Endodermal cell (in vitro differentiated cells): ENCODE data around the gene FAM168B. TPM values are rescaled to one million over a fixed set of nuclear protein-coding genes. Genes with fewer than 3 reads are reported as not detected.

ENCODE experiments used
- DNase-seq: peaks from one replicate; pipeline ENCODE4 v3.0.0-alpha.2; 2017
- H3K27ac ChIP-seq: 2 replicates; pipeline ENCODE4 v1.5.1; 2013; ENCODE audit warnings: mild to moderate bottlenecking, low read depth, low read length, moderate library complexity
- H3K27me3 ChIP-seq: 2 replicates; pipeline ENCODE4 v1.6.1; 2013; ENCODE audit warnings: mild to moderate bottlenecking, low read length, moderate library complexity; ENCODE audit not compliant: insufficient read depth, control insufficient read depth, poor library complexity, severe bottlenecking
- H3K36me3 ChIP-seq: 2 replicates; pipeline ENCODE4 v1.7.0; 2013; ENCODE audit warnings: mild to moderate bottlenecking, low read length, moderate library complexity; ENCODE audit not compliant: control insufficient read depth, insufficient read depth
- H3K4me1 ChIP-seq: one replicate; pipeline ENCODE4 v1.7.0; 2013; ENCODE audit warnings: low read length; ENCODE audit not compliant: control insufficient read depth, insufficient read depth
- H3K4me3 ChIP-seq: 2 replicates; pipeline ENCODE4 v1.5.1; 2013; ENCODE audit warnings: mild to moderate bottlenecking, low read length, moderate library complexity
- H3K9ac ChIP-seq: 2 replicates; pipeline ENCODE4 v1.6.1; 2013; ENCODE audit warnings: mild to moderate bottlenecking, low read length, moderate library complexity; ENCODE audit not compliant: poor library complexity, severe bottlenecking; ENCODE audit errors: extremely low read depth
- H3K9me3 ChIP-seq: 2 replicates; pipeline ENCODE4 v1.6.1; 2013; ENCODE audit warnings: mild to moderate bottlenecking, low read length, moderate library complexity; ENCODE audit not compliant: control insufficient read depth
- H3K27ac Mint-ChIP-seq: 2 replicates; pipeline ENCODE4 v1.8.0; 2020; ENCODE audit warnings: mixed read lengths
- H3K27me3 Mint-ChIP-seq: 2 replicates; pipeline ENCODE4 v1.8.0; 2021; ENCODE audit warnings: mild to moderate bottlenecking, mixed read lengths; ENCODE audit not compliant: insufficient read depth
- H3K36me3 Mint-ChIP-seq: 2 replicates; pipeline ENCODE4 v1.8.0; 2020; ENCODE audit warnings: low read depth, mixed read lengths
- H3K4me1 Mint-ChIP-seq: 2 replicates; pipeline ENCODE4 v1.8.0; 2020; ENCODE audit warnings: mixed read lengths
- H3K4me3 Mint-ChIP-seq: 2 replicates; pipeline ENCODE4 v1.8.0; 2020; ENCODE audit warnings: mild to moderate bottlenecking, moderate library complexity, mixed read lengths
- H3K9me3 Mint-ChIP-seq: 2 replicates; pipeline ENCODE4 v1.8.0; 2020; ENCODE audit warnings: mild to moderate bottlenecking, mixed read lengths
- CTCF ChIP-seq: fragments of 200-600 bp; sonication (generic); conservative IDR thresholded peaks from 2 replicates; pipeline ENCODE4 v1.5.0; 2021; ENCODE audit warnings: antibody characterized with exemption, mild to moderate bottlenecking
- WGBS, 2 experiments: methylation state at CpG; one replicate each; pipeline versions ENCODE4 v1.1.5 to v1.1.7; 2013; ENCODE audit warnings: missing lambda C conversion rate in 2 of 2, mixed read lengths in 1 of 2; ENCODE audit not compliant: insufficient coverage in 1 of 2, insufficient read length in 1 of 2; 5-methylcytosine and 5-hydroxymethylcytosine counted together
- total RNA-seq, 2 donors: library from RNA; stranded (reverse); fragmentation: NEBNext Ultra II Directional in 1 of 2; extraction: Animal tissue kit (Norgen Biotek cat#: 25700) in 1 of 2; gene quantifications; 2 replicates in 1 of 2; 3 replicates in 1 of 2; pipeline ENCODE4 v1.2.1, GENCODE V29; 2021

Gene FAM168B
- total RNA-seq, 2 donors from 2014 or later: 77.5 to 77.6 TPM

GRCh38 chr2:131056204-131056931, 36.9 kb downstream of the FAM168B start:
- Histone ChIP-seq H3K27ac (no peak overlapping the region), H3K27me3 (no peaks in the 10 kb centered on the region), H3K9ac (no peak overlapping the region), H3K4me1 (no peaks in the 10 kb centered on the region), H3K36me3 (peaks cover 92% of the 10 kb centered on the region), H3K9me3 (no peaks in the 10 kb centered on the region), H3K4me3 (no peak overlapping the region)
- Mint-ChIP-seq H3K36me3 (peaks cover 82% of the 10 kb centered on the region), H3K4me3 (no peak overlapping the region), H3K4me1 (no peaks in the 10 kb centered on the region), H3K27ac (peak overlapping the region; percentile 11), H3K27me3 (no peaks in the 10 kb centered on the region), H3K9me3 (no peaks in the 10 kb centered on the region)
- no peak for TF ChIP-seq CTCF
- DNase-seq: no peak
- 94 to 95% methylated on average over 2 to 5 of the region's 5 CpGs for WGBS, 2 experiments

GRCh38 chr2:131055169-131056065, 37.8 kb downstream of the FAM168B start:
- Mint-ChIP-seq H3K4me1 (no peaks in the 10 kb centered on the region), H3K4me3 (no peak overlapping the region), H3K36me3 (peaks cover 83% of the 10 kb centered on the region), H3K27me3 (no peaks in the 10 kb centered on the region), H3K27ac (peak overlapping the region; percentile 40), H3K9me3 (no peaks in the 10 kb centered on the region)
- 96 to 100% methylated on average over 3 to 25 of the region's 26 CpGs for WGBS, 2 experiments
- no peaks in the 10 kb centered on the region for H3K27me3 ChIP-seq
- TF ChIP-seq CTCF: no peak
- no peak overlapping the region for H3K9ac ChIP-seq
- H3K9me3 ChIP-seq: no peaks in the 10 kb centered on the region
- no peaks in the 10 kb centered on the region for H3K4me1 ChIP-seq
- H3K4me3 ChIP-seq: no peak overlapping the region
- no peak overlapping the region for H3K27ac ChIP-seq
- DNase-seq: no peak
- peaks cover 96% of the 10 kb centered on the region for H3K36me3 ChIP-seq

- H3K27ac Mint-ChIP-seq: no peak overlapping the region
- peaks cover 97% of the 10 kb centered on the region for H3K36me3 ChIP-seq
- no peak overlapping the region for H3K9ac ChIP-seq
- H3K4me3 ChIP-seq: no peak overlapping the region
- no peak for TF ChIP-seq CTCF
- WGBS, 2 experiments: 96 to 100% methylated on average over 7 of the region's 7 CpGs
- no peaks in the 10 kb centered on the region for H3K27me3 Mint-ChIP-seq
- no peak overlapping the region for H3K4me3 Mint-ChIP-seq
- H3K27me3 ChIP-seq: no peaks in the 10 kb centered on the region
- H3K9me3 Mint-ChIP-seq: no peaks in the 10 kb centered on the region
- H3K36me3 Mint-ChIP-seq: peaks cover 86% of the 10 kb centered on the region
- no peaks in the 10 kb centered on the region for H3K9me3 ChIP-seq
- no peak for DNase-seq
- no peaks in the 10 kb centered on the region for H3K4me1 ChIP-seq
- no peaks in the 10 kb centered on the region for H3K4me1 Mint-ChIP-seq
- H3K27ac ChIP-seq: no peak overlapping the region
Measured at GRCh38 chr2:131054488-131054887, 38.8 kb downstream of the FAM168B start.
